ENCODE data around the gene OPCML.

The OPCML gene

DNA sequence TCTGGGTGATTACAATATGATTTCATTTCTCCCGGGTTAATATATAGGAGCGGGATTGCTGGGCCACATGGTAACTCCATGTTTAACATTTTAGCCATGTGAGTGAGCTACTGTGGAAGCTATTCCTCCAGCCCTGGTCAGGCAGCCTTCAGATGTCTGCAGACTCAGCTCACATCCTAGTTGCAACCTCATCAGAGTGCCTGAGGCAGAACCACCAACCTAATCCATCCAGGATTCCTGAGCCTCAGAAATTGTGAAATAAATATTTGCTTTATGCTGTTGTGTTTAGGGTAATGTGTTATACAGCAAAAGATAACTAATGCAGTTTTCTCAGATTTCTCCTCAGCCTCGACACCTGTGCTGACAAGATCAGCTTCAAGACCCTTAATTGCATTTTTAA, 676.8 kb downstream of the OPCML start:
- DNase-seq, result no peak
- TF ChIP-seq, protein P1, sequence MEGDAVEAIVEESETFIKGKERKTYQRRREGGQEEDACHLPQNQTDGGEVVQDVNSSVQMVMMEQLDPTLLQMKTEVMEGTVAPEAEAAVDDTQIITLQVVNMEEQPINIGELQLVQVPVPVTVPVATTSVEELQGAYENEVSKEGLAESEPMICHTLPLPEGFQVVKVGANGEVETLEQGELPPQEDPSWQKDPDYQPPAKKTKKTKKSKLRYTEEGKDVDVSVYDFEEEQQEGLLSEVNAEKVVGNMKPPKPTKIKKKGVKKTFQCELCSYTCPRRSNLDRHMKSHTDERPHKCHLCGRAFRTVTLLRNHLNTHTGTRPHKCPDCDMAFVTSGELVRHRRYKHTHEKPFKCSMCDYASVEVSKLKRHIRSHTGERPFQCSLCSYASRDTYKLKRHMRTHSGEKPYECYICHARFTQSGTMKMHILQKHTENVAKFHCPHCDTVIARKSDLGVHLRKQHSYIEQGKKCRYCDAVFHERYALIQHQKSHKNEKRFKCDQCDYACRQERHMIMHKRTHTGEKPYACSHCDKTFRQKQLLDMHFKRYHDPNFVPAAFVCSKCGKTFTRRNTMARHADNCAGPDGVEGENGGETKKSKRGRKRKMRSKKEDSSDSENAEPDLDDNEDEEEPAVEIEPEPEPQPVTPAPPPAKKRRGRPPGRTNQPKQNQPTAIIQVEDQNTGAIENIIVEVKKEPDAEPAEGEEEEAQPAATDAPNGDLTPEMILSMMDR (IDR thresholded peaks at IDR 0.05), result no peak
- no peaks in the 10 kb centered on the region for H3K36me3 Mint-ChIP-seq (ENCODE audit: low read depth)
- H3K4me1 Mint-ChIP-seq, result peaks cover 9% of the 10 kb centered on the region
- no peak overlapping the region for H3K27ac Mint-ChIP-seq
- no peaks in the 10 kb centered on the region for H3K27me3 Mint-ChIP-seq (ENCODE audit: low read depth, poor library complexity)
- H3K9me3 Mint-ChIP-seq, result peaks cover 24% of the 10 kb centered on the region
- no peak overlapping the region for H3K4me3 Mint-ChIP-seq

DNA sequence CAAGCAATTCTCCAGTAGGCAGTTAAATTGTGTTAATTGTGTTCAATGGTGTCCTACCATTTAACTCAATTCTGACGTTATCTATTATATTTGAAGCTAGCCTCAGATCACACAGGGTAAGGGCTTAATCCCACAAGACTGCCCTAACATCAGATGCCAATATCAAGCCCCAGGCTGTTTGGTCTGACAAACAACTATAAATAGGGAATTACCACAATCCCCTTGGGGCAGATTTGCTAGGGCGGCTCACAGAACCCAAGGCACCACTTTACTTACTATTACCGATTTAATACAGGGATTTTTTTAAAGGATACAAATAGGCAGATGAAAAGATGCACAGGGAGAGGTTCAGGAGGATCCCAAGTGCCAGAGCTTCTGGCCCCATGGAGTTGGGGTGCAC, 678.4 kb downstream of the OPCML start:
- TF ChIP-seq, protein P1 (IDR thresholded peaks at IDR 0.05), result no peak
- Mint-ChIP-seq H3K4me1 (peaks cover 18% of the 10 kb centered on the region), H3K27me3 (ENCODE audit: low read depth, poor library complexity) (no peaks in the 10 kb centered on the region), H3K36me3 (ENCODE audit: low read depth) (no peaks in the 10 kb centered on the region), H3K4me3 (no peak overlapping the region), H3K27ac (no peak overlapping the region), H3K9me3 (peaks cover 24% of the 10 kb centered on the region)
- DNase-seq, result no peak

DNA sequence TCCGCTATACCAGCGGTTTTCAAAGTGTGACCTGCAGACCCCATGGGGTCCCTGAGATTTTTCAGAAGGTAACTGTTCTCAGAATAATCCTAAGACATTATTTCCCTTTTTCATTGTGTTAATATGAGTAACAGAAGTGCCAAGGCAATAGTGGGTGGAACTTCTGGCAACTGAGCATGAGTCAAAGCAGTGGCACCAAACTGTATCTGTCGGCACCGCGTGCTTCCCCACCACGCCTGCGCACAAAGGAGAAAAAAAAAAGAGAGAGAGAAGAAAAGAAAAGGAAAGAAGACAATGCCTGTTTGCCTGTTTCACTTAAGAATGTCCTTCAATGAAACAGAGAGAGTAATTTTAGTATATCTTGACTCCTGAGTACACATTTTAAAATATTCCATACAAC, 679.9 kb downstream of the OPCML start:
- DNase-seq, result no peak
- Mint-ChIP-seq H3K9me3 (peaks cover 20% of the 10 kb centered on the region), H3K4me3 (no peak overlapping the region), H3K27ac (no peak overlapping the region), H3K27me3 (ENCODE audit: low read depth, poor library complexity) (no peaks in the 10 kb centered on the region), H3K4me1 (peaks cover 9% of the 10 kb centered on the region), H3K36me3 (ENCODE audit: low read depth) (no peaks in the 10 kb centered on the region)
- TF ChIP-seq, protein P1 (IDR thresholded peaks at IDR 0.05), result no peak

DNA sequence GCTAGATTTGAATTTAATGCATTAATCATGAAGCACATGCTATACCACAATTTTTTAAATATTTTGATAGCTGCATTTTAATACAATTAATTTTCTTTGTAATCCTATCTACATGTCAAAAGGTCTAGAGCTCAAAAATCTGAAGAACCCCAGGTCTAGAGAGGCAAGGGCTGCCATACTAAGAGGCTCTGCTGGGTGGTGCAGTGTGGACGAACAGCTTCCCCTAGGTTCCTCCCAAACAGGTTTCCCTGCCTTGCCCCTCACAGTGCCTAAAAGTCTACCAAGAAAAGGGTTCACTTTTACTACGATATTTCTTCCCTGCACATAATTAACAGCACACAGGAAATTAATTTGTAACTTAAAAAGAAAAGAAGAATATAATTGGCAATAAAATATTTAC, 681.1 kb downstream of the OPCML start:
- H3K36me3 Mint-ChIP-seq (ENCODE audit: low read depth), result no peaks in the 10 kb centered on the region

DNA sequence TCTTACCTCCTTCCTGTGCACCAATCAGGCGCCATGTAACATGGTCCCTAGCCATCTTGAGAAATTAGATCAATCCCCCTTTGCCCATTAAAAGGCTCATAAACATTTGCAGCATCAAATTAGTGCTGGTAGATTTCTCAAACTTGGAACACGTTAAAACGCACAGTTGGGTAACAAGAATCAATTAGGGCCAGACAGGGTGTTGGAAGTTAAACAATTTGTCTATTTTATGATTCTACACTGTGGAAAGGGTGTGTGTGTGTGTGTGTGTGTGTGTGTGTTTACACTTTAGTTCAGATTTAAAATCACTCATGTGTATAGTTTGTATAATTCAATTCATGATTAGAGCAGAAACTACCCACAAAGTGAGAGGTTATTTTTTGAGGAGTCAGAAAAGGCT, 682.0 kb downstream of the OPCML start:
- TF ChIP-seq, protein P1 (IDR thresholded peaks at IDR 0.05), result no peak
- no peaks in the 10 kb centered on the region for H3K36me3 Mint-ChIP-seq (ENCODE audit: low read depth)
- no peak overlapping the region for H3K27ac Mint-ChIP-seq
- no peak overlapping the region for H3K4me3 Mint-ChIP-seq
- H3K9me3 Mint-ChIP-seq, result peaks cover 4% of the 10 kb centered on the region
- no peaks in the 10 kb centered on the region for H3K27me3 Mint-ChIP-seq (ENCODE audit: low read depth, poor library complexity)
- H3K4me1 Mint-ChIP-seq, result peaks cover 26% of the 10 kb centered on the region
- no peak for DNase-seq

More for the DNA sequence above, 681.1 kb downstream of the OPCML start:
- TF ChIP-seq, protein P1 (IDR thresholded peaks at IDR 0.05), result no peak
- peaks cover 18% of the 10 kb centered on the region for H3K4me1 Mint-ChIP-seq
- H3K27me3 Mint-ChIP-seq (ENCODE audit: low read depth, poor library complexity), result no peaks in the 10 kb centered on the region
- peaks cover 14% of the 10 kb centered on the region for H3K9me3 Mint-ChIP-seq
- no peak for DNase-seq
- H3K4me3 Mint-ChIP-seq, result no peak overlapping the region
- no peak overlapping the region for H3K27ac Mint-ChIP-seq

DNA sequence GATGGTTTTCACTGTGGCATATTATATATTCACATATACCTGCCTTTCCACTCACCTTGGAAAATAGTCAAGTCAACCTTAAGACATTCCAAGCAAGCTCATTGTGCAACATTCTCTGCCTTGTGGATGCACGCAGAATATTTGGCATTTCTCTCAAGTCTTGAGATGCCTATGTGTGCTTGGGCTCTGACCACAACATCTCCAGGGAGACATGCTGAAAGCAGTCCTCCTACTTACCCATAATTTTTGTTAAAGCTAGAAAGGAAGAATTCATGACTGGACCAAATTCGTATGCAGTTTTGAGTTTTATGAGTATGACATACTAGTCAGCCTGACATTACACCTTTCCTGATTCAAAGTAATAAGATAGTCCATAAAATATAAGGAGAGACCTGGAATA, 684.0 kb downstream of the OPCML start:
- no peak overlapping the region for H3K27ac Mint-ChIP-seq
- peaks cover 38% of the 10 kb centered on the region for H3K4me1 Mint-ChIP-seq
- no peaks in the 10 kb centered on the region for H3K9me3 Mint-ChIP-seq
- H3K27me3 Mint-ChIP-seq (ENCODE audit: low read depth, poor library complexity), result no peaks in the 10 kb centered on the region
- H3K4me3 Mint-ChIP-seq, result no peak overlapping the region
- H3K36me3 Mint-ChIP-seq (ENCODE audit: low read depth), result no peaks in the 10 kb centered on the region
- TF ChIP-seq, protein P1 (IDR thresholded peaks at IDR 0.05), result no peak
- DNase-seq, result no peak

Measured in nephron progenitor cell (in vitro differentiated cells).